Esophagus squamous epithelium (tissue), 5 donors: ENCODE measurements around the gene IGSF6. TPM values are rescaled to one million over a fixed set of nuclear protein-coding genes. Genes with fewer than 3 reads are reported as not detected.
A peak's percentile ranks its signal among the peaks of the same experiment; 100 is the strongest.
"Not testable (repeated sequence)": the region's sequence is repeated elsewhere in the genome, so short reads cannot be mapped to it uniquely, and the experiment has no call there.

ENCODE experiments used
- DNase-seq: peaks from one replicate; lab custom pipeline; 2025; lab: John Stamatoyannopoulos, UW
- H3K27ac ChIP-seq, 4 donors: fragments of 200-600 bp; sonication (generic); one replicate each; pipeline ENCODE4 v1.5.1; 2016 to 2019; ENCODE audit warnings: mild to moderate bottlenecking in 1 of 4
- H3K27me3 ChIP-seq, 4 donors: fragments of 200-600 bp; sonication (generic); 1 replicate in 3 of 4; 2 replicates in 1 of 4; pipeline versions ENCODE4 v1.5.1 to v1.6.0; 2017 to 2021; ENCODE audit warnings: antibody characterized with exemption in 1 of 4
- H3K36me3 ChIP-seq, 3 donors: fragments of 200-600 bp; sonication (generic); one replicate each; pipeline ENCODE4 v1.5.1; 2016 to 2019
- H3K4me1 ChIP-seq, 3 donors: fragments of 200-600 bp; sonication (generic); one replicate each; pipeline ENCODE4 v1.5.1; 2017 to 2019
- H3K4me3 ChIP-seq, 4 donors: fragments of 200-600 bp; sonication (generic); 1 replicate in 3 of 4; 2 replicates in 1 of 4; pipeline ENCODE4 v1.5.1; 2016 to 2019; ENCODE audit warnings: mild to moderate bottlenecking in 2 of 4, moderate library complexity in 1 of 4
- H3K9me3 ChIP-seq, 3 donors: fragments of 200-600 bp; sonication (generic); one replicate each; pipeline ENCODE4 v1.5.1; 2016 to 2019
- CTCF ChIP-seq, 6 experiments: fragments of 450-650 bp in 4 of 6; fragments of 200-600 bp in 2 of 6; sonication (generic) in 2 of 6; IDR thresholded peaks; one replicate each; pipeline ENCODE4 v1.5.1; 2016 to 2019; ENCODE audit warnings: antibody characterized with exemption in 6 of 6, mild to moderate bottlenecking in 4 of 6, moderate library complexity in 4 of 6
- POLR2A ChIP-seq, 4 donors: fragments of 450-650 bp; IDR thresholded peaks; one replicate each; pipeline ENCODE4 v1.6.1; 2017; ENCODE audit warnings: antibody characterized with exemption in 4 of 4, mild to moderate bottlenecking in 4 of 4, moderate library complexity in 3 of 4
- WGBS, 2 donors: methylation state at CpG; one replicate each; pipeline ENCODE4 v1.1.5; 2018; 5-methylcytosine and 5-hydroxymethylcytosine counted together
- intact Hi-C: fragments of 100-400 bp; cut with DNase I; formaldehyde crosslinking; loops from one replicate; pipeline ENCODE4 v1.15.0; 2022
- total RNA-seq, 4 donors: library from RNA; depleted of rRNA; stranded (reverse); fragments of >200 nt; gene quantifications; one replicate each; pipeline ENCODE4 v1.1.0, GENCODE V29; 2016
- donor health status: DM: yes; HTN: yes; CAD: no.

The IGSF6 gene
- total RNA-seq, 4 donors from 2014 or later, result 0.18 to 3.6 (median 1.3) TPM

GRCh38 chr16:21689107-21689506 is 36.7 kb upstream of the IGSF6 start:
- intact Hi-C loops, result no loop called here
- no peak overlapping the region for H3K4me3 ChIP-seq
- no peak overlapping the region for H3K27ac ChIP-seq
- no peak for DNase-seq
- no peaks in the 10 kb centered on the region for H3K36me3 ChIP-seq
- 61 to 68% methylated on average over 4 of the region's 4 CpGs for WGBS, 2 donors
- H3K4me1 ChIP-seq, result no peaks in the 10 kb centered on the region
- peaks cover 0 to 4% (median 0%) of the 10 kb centered on the region in 4 donors for H3K27me3 ChIP-seq
- TF ChIP-seq POLR2A (IDR thresholded peaks at IDR 0.05) (no peak), CTCF (IDR thresholded peaks at IDR 0.05) (no peak)
- H3K9me3 ChIP-seq, result peaks cover 0 to 6% (median 0%) of the 10 kb centered on the region in 3 donors

- TF ChIP-seq CTCF (IDR thresholded peaks at IDR 0.05), result no peak
- H3K9me3 ChIP-seq, result peaks cover 0 to 6% (median 0%) of the 10 kb centered on the region in 3 donors
- intact Hi-C loops, result no loop called here
- DNase-seq, result no peak
- H3K36me3 ChIP-seq, result no peaks in the 10 kb centered on the region
- no peak overlapping the region for H3K4me3 ChIP-seq
- H3K27ac ChIP-seq, result no peak overlapping the region
- WGBS, 2 donors, result 44 to 57% methylated on average over 5 to 11 of the region's 14 CpGs
- H3K4me1 ChIP-seq, result no peaks in the 10 kb centered on the region
- H3K27me3 ChIP-seq, result peaks cover 0 to 17% (median 0%) of the 10 kb centered on the region in 4 donors
Observed at GRCh38 chr16:21685034-21685455, 32.6 kb upstream of the IGSF6 start.

GRCh38 chr16:21684199-21684598 is 31.8 kb upstream of the IGSF6 start:
- Histone ChIP-seq H3K36me3 (no peaks in the 10 kb centered on the region), H3K9me3 (peaks cover 0 to 6% (median 0%) of the 10 kb centered on the region in 3 donors), H3K4me1 (no peaks in the 10 kb centered on the region), H3K27me3 (peaks cover 0 to 17% (median 0%) of the 10 kb centered on the region in 4 donors), H3K4me3 (no peak overlapping the region), H3K27ac (no peak overlapping the region)
- intact Hi-C loops, result no loop called here
- DNase-seq, result no peak
- WGBS, 2 donors, result 29 to 38% methylated on average over 6 of the region's 6 CpGs
- peak in 2 of 6 experiments; percentile 8 to 32 for TF ChIP-seq CTCF (IDR thresholded peaks at IDR 0.05)
- no peak for TF ChIP-seq POLR2A (IDR thresholded peaks at IDR 0.05)

GRCh38 chr16:21683184-21683583 is 30.8 kb upstream of the IGSF6 start:
- no peak overlapping the region for H3K27ac ChIP-seq
- peaks cover 0 to 17% (median 0%) of the 10 kb centered on the region in 4 donors for H3K27me3 ChIP-seq
- H3K4me1 ChIP-seq, result no peaks in the 10 kb centered on the region
- H3K36me3 ChIP-seq, result no peaks in the 10 kb centered on the region
- 72 to 75% methylated on average over 3 of the region's 3 CpGs for WGBS, 2 donors
- TF ChIP-seq CTCF (IDR thresholded peaks at IDR 0.05), result no peak
- TF ChIP-seq POLR2A (IDR thresholded peaks at IDR 0.05), result no peak
- no peak for DNase-seq
- no peak overlapping the region for H3K4me3 ChIP-seq
- no peaks in the 10 kb centered on the region for H3K9me3 ChIP-seq
- intact Hi-C loops, result no loop called here

- H3K9me3 ChIP-seq, intact Hi-C loops, H3K4me3 ChIP-seq, H3K4me1 ChIP-seq, H3K36me3 ChIP-seq, H3K27ac ChIP-seq, DNase-seq: not testable (repeated sequence)
- H3K27me3 ChIP-seq, result peaks cover 0 to 17% (median 0%) of the 10 kb centered on the region in 4 donors
- WGBS, 2 donors, result 86 to 94% methylated on average over 2 to 5 of the region's 5 CpGs
Observed at GRCh38 chr16:21680714-21681113, 28.3 kb upstream of the IGSF6 start.

GRCh38 chr16:21674456-21674855 is 22.0 kb upstream of the IGSF6 start:
- H3K27me3 ChIP-seq, H3K4me1 ChIP-seq, H3K9me3 ChIP-seq, H3K4me3 ChIP-seq, intact Hi-C loops, H3K36me3 ChIP-seq, DNase-seq, H3K27ac ChIP-seq: not testable (repeated sequence)
- 79 to 81% methylated on average over 4 of the region's 4 CpGs for WGBS, 2 donors
